Effector memory CD4-positive, alpha-beta T cell (primary cell): ENCODE data around the gene RBMX.

Experiments
- DNase-seq, 3 donors: peaks; one replicate each; pipeline ENCODE4 v3.0.0-alpha.2; 2020
- H3K27ac ChIP-seq: 2 replicates; pipeline ENCODE4 v1.7.0; 2013; ENCODE audit warnings: mild to moderate bottlenecking, low read length, moderate library complexity; ENCODE audit not compliant: insufficient read depth, poor library complexity, severe bottlenecking
- H3K27me3 ChIP-seq: replicated peaks from 2 replicates; pipeline ENCODE4 v1.7.0; 2013; ENCODE audit warnings: mild to moderate bottlenecking, low read length; ENCODE audit not compliant: insufficient read depth, control insufficient read depth, poor library complexity, severe bottlenecking
- H3K36me3 ChIP-seq: 2 replicates; pipeline ENCODE4 v1.7.0; 2013; ENCODE audit warnings: mild to moderate bottlenecking, low read length, moderate library complexity; ENCODE audit not compliant: control insufficient read depth, insufficient read depth
- H3K4me1 ChIP-seq: 2 replicates; pipeline ENCODE4 v1.7.0; 2013; ENCODE audit warnings: low read length, mild to moderate bottlenecking; ENCODE audit not compliant: control insufficient read depth, insufficient read depth, poor library complexity, severe bottlenecking
- H3K4me3 ChIP-seq: 2 replicates; pipeline ENCODE4 v1.7.0; 2013; ENCODE audit warnings: low read length, low read depth, mild to moderate bottlenecking; ENCODE audit not compliant: insufficient read depth, poor library complexity, severe bottlenecking
- H3K9me3 ChIP-seq: 2 replicates; pipeline ENCODE4 v1.7.0; 2013; ENCODE audit warnings: mild to moderate bottlenecking, low read length, moderate library complexity; ENCODE audit not compliant: control insufficient read depth

RBMX gene

DNA sequence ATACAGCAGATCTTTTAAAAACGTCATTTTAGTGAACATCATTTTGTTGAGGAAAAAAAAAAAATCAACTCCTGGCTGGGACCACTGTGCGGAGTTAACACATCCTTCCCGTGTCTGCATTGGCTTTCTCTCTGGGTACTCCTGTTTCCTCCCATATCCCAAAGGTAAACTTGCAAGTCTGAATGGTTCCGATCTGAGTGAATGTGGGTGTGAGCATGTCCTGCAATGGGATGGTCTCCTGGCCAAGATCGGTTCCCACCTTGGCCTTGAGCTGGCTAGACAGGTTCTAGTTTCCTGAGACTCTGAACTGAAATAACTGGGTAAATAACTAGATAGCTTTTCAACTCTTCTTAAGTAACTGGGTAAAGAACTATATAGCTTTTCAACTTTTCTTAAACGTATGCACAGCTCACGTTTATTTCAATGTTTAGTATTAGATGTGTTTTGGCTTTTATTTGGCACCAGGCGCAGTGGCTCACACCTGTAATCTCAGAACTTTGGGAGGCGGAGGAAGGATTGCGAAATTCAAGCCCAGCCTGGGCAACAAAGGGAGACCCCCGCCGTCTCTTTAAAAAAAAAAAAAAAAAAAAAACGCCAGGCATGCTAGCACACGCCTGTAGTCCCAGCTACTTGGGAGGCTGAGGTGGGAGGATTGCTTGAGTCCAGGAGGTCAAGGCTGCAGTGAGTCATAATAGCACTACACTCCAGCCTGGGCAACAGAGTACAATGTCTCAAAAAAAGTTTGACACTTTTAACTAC lies 14.0 kb downstream of the RBMX start:
- Histone ChIP-seq H3K9me3 (no peaks in the 10 kb centered on the region), H3K27ac (no peak overlapping the region), H3K27me3 (no peaks in the 10 kb centered on the region), H3K36me3 (peaks cover 5% of the 10 kb centered on the region), H3K4me3 (no peak overlapping the region), H3K4me1 (no peaks in the 10 kb centered on the region)
- DNase-seq, result no peak

DNA sequence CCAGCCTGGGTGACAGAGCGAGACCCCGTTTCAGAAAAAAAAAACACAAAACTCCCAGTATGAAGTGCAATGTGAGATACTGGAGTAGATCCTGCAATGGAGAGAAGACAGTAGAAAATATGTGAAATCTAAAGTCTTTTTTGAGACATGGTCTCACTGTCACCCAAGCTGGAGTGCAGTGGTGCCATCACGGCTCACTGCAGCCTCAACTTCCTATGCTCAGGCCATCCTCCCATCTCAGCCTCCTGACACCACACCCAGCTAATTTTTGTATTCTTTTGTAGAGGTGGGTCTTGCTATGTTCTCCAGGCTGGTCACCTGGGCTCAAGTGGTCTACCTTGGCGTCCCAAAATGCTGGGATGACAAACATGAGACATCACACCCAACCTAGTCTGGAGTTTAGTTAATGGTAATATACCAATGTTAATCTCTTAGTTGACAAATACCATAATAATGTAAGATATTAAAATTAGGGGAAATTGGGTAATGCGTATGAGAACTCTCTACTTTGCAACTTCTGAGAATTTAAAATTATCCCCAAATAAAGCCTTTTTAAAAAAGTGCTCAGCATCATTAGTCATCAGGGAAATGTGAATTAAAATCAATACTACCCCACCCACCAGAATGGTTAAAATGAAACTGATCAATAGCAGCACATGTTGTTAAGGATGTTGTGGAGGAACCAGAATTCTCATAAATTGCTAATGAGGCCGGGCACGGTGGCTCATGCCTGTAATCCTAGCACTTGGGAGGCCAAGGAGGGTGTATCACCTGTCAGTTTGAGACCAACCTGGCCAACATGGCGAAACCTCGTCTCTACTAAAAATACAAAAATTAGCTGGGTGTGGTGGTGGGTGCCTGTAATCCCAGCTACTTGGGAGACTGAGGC lies 15.0 kb downstream of the RBMX start:
- Histone ChIP-seq H3K4me3 (no peak overlapping the region), H3K4me1 (no peaks in the 10 kb centered on the region), H3K27ac (no peak overlapping the region), H3K9me3 (no peaks in the 10 kb centered on the region), H3K36me3 (peaks cover 5% of the 10 kb centered on the region), H3K27me3 (no peaks in the 10 kb centered on the region)
- DNase-seq, result no peak

GRCh38 chrX:136863826-136864225 lies 16.7 kb downstream of the RBMX start:
- Histone ChIP-seq H3K4me3 (no peak overlapping the region), H3K4me1 (no peaks in the 10 kb centered on the region)
- DNase-seq, result no peak

GRCh38 chrX:136862546-136862945 lies 18.0 kb downstream of the RBMX start:
- DNase-seq, result no peak
- H3K36me3 ChIP-seq, result no peaks in the 10 kb centered on the region
- H3K27me3 ChIP-seq, result no peaks in the 10 kb centered on the region
- H3K9me3 ChIP-seq, result no peaks in the 10 kb centered on the region
- no peak overlapping the region for H3K27ac ChIP-seq
- H3K4me3 ChIP-seq, result no peak overlapping the region
- no peaks in the 10 kb centered on the region for H3K4me1 ChIP-seq

More at GRCh38 chrX:136863826-136864225, 16.7 kb downstream of the RBMX start:
- Histone ChIP-seq H3K9me3 (no peaks in the 10 kb centered on the region), H3K27me3 (no peaks in the 10 kb centered on the region), H3K36me3 (peaks cover 5% of the 10 kb centered on the region), H3K27ac (no peak overlapping the region)

GRCh38 chrX:136861877-136862276 lies 18.6 kb downstream of the RBMX start:
- no peak for DNase-seq
- no peaks in the 10 kb centered on the region for H3K4me1 ChIP-seq
- H3K27ac ChIP-seq, result no peak overlapping the region
- no peaks in the 10 kb centered on the region for H3K36me3 ChIP-seq
- H3K4me3 ChIP-seq, result no peak overlapping the region
- no peaks in the 10 kb centered on the region for H3K9me3 ChIP-seq
- H3K27me3 ChIP-seq, result no peaks in the 10 kb centered on the region

- Histone ChIP-seq H3K36me3 (no peaks in the 10 kb centered on the region), H3K4me1 (no peaks in the 10 kb centered on the region), H3K4me3 (no peak overlapping the region), H3K27me3 (no peaks in the 10 kb centered on the region), H3K9me3 (no peaks in the 10 kb centered on the region), H3K27ac (no peak overlapping the region)
- no peak for DNase-seq
Measured at GRCh38 chrX:136858007-136858756, 22.3 kb downstream of the RBMX start.

DNA sequence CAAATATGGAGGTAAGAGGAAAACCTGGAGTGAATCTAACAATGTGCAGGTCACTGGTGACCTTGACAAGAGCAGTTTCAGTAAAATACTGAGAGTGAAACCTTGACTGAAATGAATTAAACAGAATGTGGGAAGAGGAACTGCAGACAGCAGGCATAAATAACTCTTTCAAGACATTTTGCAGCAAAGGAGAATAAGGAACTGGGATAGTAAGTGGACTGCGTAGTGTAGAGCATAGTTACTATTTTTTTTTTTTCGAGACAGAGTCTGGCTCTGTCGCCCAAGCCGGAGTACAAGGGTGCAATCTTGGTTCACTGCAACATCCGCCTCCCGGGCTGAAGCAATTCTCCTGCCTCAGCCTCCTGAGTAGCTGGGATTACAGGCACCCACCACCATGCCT lies 24.0 kb downstream of the RBMX start:
- Histone ChIP-seq H3K27ac (no peak overlapping the region), H3K4me3 (no peak overlapping the region)

GRCh38 chrX:136856050-136856449 lies 24.5 kb downstream of the RBMX start:
- H3K27ac ChIP-seq, result no peak overlapping the region
- H3K36me3 ChIP-seq, result no peaks in the 10 kb centered on the region
- no peaks in the 10 kb centered on the region for H3K27me3 ChIP-seq
- no peaks in the 10 kb centered on the region for H3K9me3 ChIP-seq
- no peaks in the 10 kb centered on the region for H3K4me1 ChIP-seq
- H3K4me3 ChIP-seq, result no peak overlapping the region
- DNase-seq, result no peak

More for the DNA sequence above, 24.0 kb downstream of the RBMX start:
- Histone ChIP-seq H3K9me3 (no peaks in the 10 kb centered on the region), H3K36me3 (no peaks in the 10 kb centered on the region), H3K27me3 (no peaks in the 10 kb centered on the region), H3K4me1 (no peaks in the 10 kb centered on the region)
- no peak for DNase-seq

GRCh38 chrX:136851526-136851925 lies 29.0 kb downstream of the RBMX start:
- no peak for DNase-seq
- Histone ChIP-seq H3K27ac (no peak overlapping the region), H3K36me3 (no peaks in the 10 kb centered on the region), H3K9me3 (no peaks in the 10 kb centered on the region), H3K4me3 (no peak overlapping the region), H3K4me1 (no peaks in the 10 kb centered on the region), H3K27me3 (no peaks in the 10 kb centered on the region)
